ENCODE measurements around the gene TRIM43. TPM values are rescaled to one million over a fixed set of nuclear protein-coding genes. Genes with fewer than 3 reads are reported as not detected.
"Not testable (repeated sequence)": the region's sequence is repeated elsewhere in the genome, so short reads cannot be mapped to it uniquely, and the experiment has no call there.

TRIM43 gene
- polyA plus RNA-seq, 1 experiment, result not detected

DNA sequence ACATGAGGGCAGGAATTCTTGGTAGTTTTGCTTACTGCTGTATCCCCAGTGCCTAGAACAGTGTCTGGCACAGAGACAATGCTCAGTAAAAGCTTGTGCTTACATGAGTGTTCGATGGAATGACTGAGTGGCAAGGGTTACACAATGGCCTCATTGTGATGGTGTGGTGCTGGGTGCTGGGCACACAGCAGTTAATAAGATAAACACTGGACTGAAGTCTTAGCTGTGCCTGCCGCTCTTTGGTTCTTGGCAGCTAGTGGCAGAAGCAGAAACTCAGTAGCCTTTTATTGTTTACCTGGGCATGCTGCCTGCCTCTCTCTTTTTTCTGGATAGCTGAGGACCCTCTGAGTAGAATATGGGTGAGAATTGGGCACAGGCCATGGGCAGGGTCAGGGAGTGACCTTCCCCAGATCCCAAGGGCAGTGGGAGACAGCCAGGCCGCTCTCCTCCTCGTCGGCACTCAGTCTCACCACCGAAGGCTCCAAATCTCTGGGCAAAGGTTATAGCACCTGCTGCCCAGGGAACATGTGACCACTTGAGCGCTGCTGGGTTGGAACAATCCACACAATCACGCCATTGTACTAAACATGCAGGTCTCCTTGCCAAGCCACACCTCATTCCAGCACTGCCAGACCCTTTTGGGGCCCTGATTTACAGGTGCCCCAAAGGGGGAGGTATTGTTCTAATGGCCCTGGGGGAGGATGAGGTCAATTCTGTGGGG, 54.6 kb downstream of the TRIM43 start:
- POLR2A ChIA-PET; CTCF ChIA-PET; H3K27me3 ChIP-seq (ENCODE audit: control insufficient read depth, insufficient read depth, low read length); H3K27ac ChIP-seq (ENCODE audit: low read depth, low read length); H3K4me3 ChIP-seq (ENCODE audit: low read depth, low read length); H3K9me3 ChIP-seq (ENCODE audit: control insufficient read depth, insufficient read depth, low read length); DNase-seq (ENCODE audit: low read depth, low spot score): not testable (repeated sequence)

DNA sequence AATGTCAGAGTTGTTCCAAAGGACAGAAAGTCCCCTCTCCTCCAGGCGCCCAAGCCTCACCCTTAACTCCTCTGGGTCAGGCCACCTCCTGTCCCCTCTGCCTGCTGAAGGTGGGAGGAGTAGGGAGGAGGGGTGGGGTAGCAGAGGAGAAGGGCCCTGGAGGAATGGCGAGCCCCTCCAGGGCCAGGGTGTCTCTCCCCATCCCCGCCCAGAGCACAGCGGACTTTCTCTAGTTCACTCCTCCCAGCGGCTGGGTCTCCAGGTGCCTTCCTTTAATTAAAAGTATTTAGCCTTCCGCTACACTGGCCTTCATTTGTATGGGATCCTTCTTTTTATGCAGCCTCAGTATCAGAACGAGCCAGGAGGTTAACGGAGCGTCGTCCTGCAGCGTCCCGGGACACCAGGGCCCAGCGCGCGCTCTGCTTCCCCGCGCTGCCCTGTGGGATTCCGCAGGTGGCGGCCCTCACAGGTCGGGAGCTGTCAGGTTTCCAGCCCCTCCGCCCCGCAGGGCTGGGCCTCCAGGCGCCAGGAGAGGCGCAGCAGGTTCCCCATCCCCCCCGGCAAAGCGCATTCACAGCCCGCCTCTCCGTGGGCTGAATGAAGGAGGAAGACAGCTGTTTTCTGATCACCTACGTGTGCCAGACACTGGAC, 57.2 kb downstream of the TRIM43 start:
- H3K4me3 ChIP-seq (ENCODE audit: low read depth, low read length); H3K27me3 ChIP-seq (ENCODE audit: control insufficient read depth, insufficient read depth, low read length); CTCF ChIA-PET; H3K27ac ChIP-seq (ENCODE audit: low read depth, low read length); POLR2A ChIA-PET; DNase-seq (ENCODE audit: low read depth, low spot score); H3K9me3 ChIP-seq (ENCODE audit: control insufficient read depth, insufficient read depth, low read length): not testable (repeated sequence)

Small RNA genes within 50 kb of the gene (small RNA-seq; reads per million reads assigned to genes)
- gene AC009237.4 (ENCODE audit: insufficient read length, low read depth) (not detected), gene AC009237.7 (ENCODE audit: insufficient read length, low read depth) (not detected)

Other genes starting within 250 kb of the TRIM43 start
- gene FAHD2A, start 189.3 kb upstream of the TRIM43 start, polyA plus RNA-seq (2011; rRNA removed), result 24.9 and 30.9 TPM in 2 replicates
- gene TRIM43B, start 107.2 kb upstream of the TRIM43 start, polyA plus RNA-seq (2011; rRNA removed), result not detected in 2 replicates

Measured in AG04450 (cell line).